Activated T-helper 17 cell treated with anti-CD3 and anti-CD28 coated beads, Interleukin-2, amount 50 U/mL, for 72 hours (primary cell): ENCODE results near the gene LNPEP. TPM values are rescaled to one million over a fixed set of nuclear protein-coding genes. Genes with fewer than 3 reads are reported as not detected.

Experiments
- ATAC-seq: fragments of 150-1000 bp; cut with Tn5 transposase; replicated peaks from 2 replicates; pipeline ENCODE4 v1.10.0; 2021; ENCODE audit warnings: mild to moderate bottlenecking, moderate library complexity
- H3K27ac Mint-ChIP-seq: one replicate; pipeline ENCODE4 v1.8.0; 2022; ENCODE audit warnings: mixed read lengths
- H3K27me3 Mint-ChIP-seq: one replicate; pipeline ENCODE4 v1.8.0; 2022; ENCODE audit warnings: mixed read lengths
- H3K36me3 Mint-ChIP-seq: one replicate; pipeline ENCODE4 v1.8.0; 2022; ENCODE audit warnings: low read depth, mild to moderate bottlenecking, mixed read lengths
- H3K4me1 Mint-ChIP-seq: one replicate; pipeline ENCODE4 v1.8.0; 2022; ENCODE audit warnings: mixed read lengths
- H3K4me3 Mint-ChIP-seq: one replicate; pipeline ENCODE4 v1.8.0; 2022; ENCODE audit warnings: mild to moderate bottlenecking, mixed read lengths
- H3K9me3 Mint-ChIP-seq: one replicate; pipeline ENCODE4 v1.8.0; 2022; ENCODE audit warnings: mixed read lengths
- total RNA-seq, 2 donors: library from RNA; stranded (reverse); gene quantifications; one replicate each; pipeline ENCODE4 v1.2.3, GENCODE V29; 2022

LNPEP gene
- total RNA-seq, 2 donors from 2014 or later = 45.0 to 52.7 TPM

GRCh38 chr5:96958977-96959376 is 23.1 kb downstream of the LNPEP start:
- Mint-ChIP-seq H3K9me3 (no peaks in the 10 kb centered on the region), H3K36me3 (no peaks in the 10 kb centered on the region), H3K27me3 (no peaks in the 10 kb centered on the region), H3K4me1 (peaks cover 59% of the 10 kb centered on the region), H3K4me3 (peak overlapping the region; percentile 76), H3K27ac (peak overlapping the region; percentile 55)
- no peak for ATAC-seq

- Mint-ChIP-seq H3K27ac (peak overlapping the region; percentile 12), H3K36me3 (no peaks in the 10 kb centered on the region), H3K9me3 (no peaks in the 10 kb centered on the region), H3K4me3 (peak overlapping the region; percentile 78), H3K27me3 (no peaks in the 10 kb centered on the region), H3K4me1 (peaks cover 61% of the 10 kb centered on the region)
- ATAC-seq = peak; percentile 54
Observed at GRCh38 chr5:96961053-96961452, 25.2 kb downstream of the LNPEP start.

GRCh38 chr5:96962540-96962991 is 26.7 kb downstream of the LNPEP start:
- Mint-ChIP-seq H3K4me1 (peaks cover 54% of the 10 kb centered on the region), H3K36me3 (peaks cover 8% of the 10 kb centered on the region), H3K27me3 (no peaks in the 10 kb centered on the region), H3K4me3 (peak overlapping the region; percentile 78), H3K9me3 (no peaks in the 10 kb centered on the region), H3K27ac (peak overlapping the region; percentile 81)
- ATAC-seq = no peak

GRCh38 chr5:96963267-96963666 is 27.4 kb downstream of the LNPEP start:
- H3K27ac Mint-ChIP-seq = peak overlapping the region; percentile 81
- no peaks in the 10 kb centered on the region for H3K9me3 Mint-ChIP-seq

GRCh38 chr5:96966801-96967200 is 30.9 kb downstream of the LNPEP start:
- Mint-ChIP-seq H3K36me3 (peaks cover 8% of the 10 kb centered on the region), H3K27ac (no peak overlapping the region), H3K4me1 (peaks cover 63% of the 10 kb centered on the region), H3K27me3 (no peaks in the 10 kb centered on the region), H3K9me3 (no peaks in the 10 kb centered on the region), H3K4me3 (no peak overlapping the region)
- ATAC-seq = no peak

More at GRCh38 chr5:96963267-96963666, 27.4 kb downstream of the LNPEP start:
- Mint-ChIP-seq H3K27me3 (no peaks in the 10 kb centered on the region), H3K36me3 (peaks cover 8% of the 10 kb centered on the region), H3K4me1 (peaks cover 54% of the 10 kb centered on the region), H3K4me3 (peak overlapping the region; percentile 78)
- peak; percentile 81 for ATAC-seq

GRCh38 chr5:96967400-96967799 is 31.5 kb downstream of the LNPEP start:
- H3K4me1 Mint-ChIP-seq = peaks cover 65% of the 10 kb centered on the region
- no peak overlapping the region for H3K4me3 Mint-ChIP-seq
- peak; percentile 72 for ATAC-seq
- H3K36me3 Mint-ChIP-seq = peaks cover 8% of the 10 kb centered on the region
- H3K27ac Mint-ChIP-seq = no peak overlapping the region
- H3K27me3 Mint-ChIP-seq = no peaks in the 10 kb centered on the region
- no peaks in the 10 kb centered on the region for H3K9me3 Mint-ChIP-seq

GRCh38 chr5:96968074-96968473 is 32.2 kb downstream of the LNPEP start:
- peak; percentile 48 for ATAC-seq
- Mint-ChIP-seq H3K9me3 (no peaks in the 10 kb centered on the region), H3K27me3 (no peaks in the 10 kb centered on the region), H3K27ac (no peak overlapping the region), H3K4me3 (peak overlapping the region; percentile 36), H3K36me3 (peaks cover 8% of the 10 kb centered on the region), H3K4me1 (peaks cover 66% of the 10 kb centered on the region)

DNA sequence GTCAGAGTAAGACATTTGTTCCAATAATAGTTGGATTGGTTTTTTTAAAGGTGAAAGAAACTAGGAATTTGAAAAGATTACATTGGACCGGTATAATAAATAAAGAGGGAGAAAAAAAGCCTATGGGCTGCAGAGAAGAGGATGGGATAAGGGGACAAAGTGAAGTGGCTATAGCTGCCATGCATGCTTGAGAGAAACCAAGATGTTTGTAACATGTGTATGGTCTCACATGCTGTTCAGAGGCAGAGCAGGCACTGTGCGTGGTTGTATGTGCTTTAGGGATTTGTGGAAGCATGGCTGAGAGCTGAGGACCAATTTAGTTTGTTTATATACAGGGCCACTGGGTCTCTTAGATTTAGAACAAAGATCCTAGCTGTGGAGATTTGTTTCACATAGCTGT is 32.7 kb downstream of the LNPEP start:
- H3K4me3 Mint-ChIP-seq = peak overlapping the region; percentile 36
- no peak overlapping the region for H3K27ac Mint-ChIP-seq
- H3K27me3 Mint-ChIP-seq = no peaks in the 10 kb centered on the region
- ATAC-seq = no peak
- H3K36me3 Mint-ChIP-seq = peaks cover 8% of the 10 kb centered on the region
- no peaks in the 10 kb centered on the region for H3K9me3 Mint-ChIP-seq
- H3K4me1 Mint-ChIP-seq = peaks cover 63% of the 10 kb centered on the region

DNA sequence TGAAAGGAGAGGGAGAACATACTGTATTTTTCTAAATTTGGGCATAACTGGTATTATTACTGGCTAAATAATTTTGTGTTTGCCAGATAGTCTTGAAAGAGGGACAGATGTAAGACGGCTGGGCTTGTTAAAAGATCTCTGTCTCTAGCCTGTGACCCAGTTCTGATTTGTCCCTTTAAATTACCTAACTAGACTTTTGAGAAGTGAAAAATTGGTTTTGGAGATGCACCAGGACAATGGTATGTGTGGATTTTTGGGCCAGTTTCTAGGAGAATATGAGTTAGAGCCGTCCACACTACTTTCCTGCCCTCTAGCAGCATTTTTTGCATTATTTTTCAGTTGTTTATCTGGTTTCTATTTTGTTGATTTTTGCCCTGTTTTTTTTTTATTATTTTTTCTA is 33.5 kb downstream of the LNPEP start:
- H3K9me3 Mint-ChIP-seq = no peaks in the 10 kb centered on the region
- H3K4me3 Mint-ChIP-seq = no peak overlapping the region
- no peaks in the 10 kb centered on the region for H3K27me3 Mint-ChIP-seq
- peaks cover 8% of the 10 kb centered on the region for H3K36me3 Mint-ChIP-seq
- no peak for ATAC-seq
- H3K27ac Mint-ChIP-seq = no peak overlapping the region
- H3K4me1 Mint-ChIP-seq = peaks cover 65% of the 10 kb centered on the region

DNA sequence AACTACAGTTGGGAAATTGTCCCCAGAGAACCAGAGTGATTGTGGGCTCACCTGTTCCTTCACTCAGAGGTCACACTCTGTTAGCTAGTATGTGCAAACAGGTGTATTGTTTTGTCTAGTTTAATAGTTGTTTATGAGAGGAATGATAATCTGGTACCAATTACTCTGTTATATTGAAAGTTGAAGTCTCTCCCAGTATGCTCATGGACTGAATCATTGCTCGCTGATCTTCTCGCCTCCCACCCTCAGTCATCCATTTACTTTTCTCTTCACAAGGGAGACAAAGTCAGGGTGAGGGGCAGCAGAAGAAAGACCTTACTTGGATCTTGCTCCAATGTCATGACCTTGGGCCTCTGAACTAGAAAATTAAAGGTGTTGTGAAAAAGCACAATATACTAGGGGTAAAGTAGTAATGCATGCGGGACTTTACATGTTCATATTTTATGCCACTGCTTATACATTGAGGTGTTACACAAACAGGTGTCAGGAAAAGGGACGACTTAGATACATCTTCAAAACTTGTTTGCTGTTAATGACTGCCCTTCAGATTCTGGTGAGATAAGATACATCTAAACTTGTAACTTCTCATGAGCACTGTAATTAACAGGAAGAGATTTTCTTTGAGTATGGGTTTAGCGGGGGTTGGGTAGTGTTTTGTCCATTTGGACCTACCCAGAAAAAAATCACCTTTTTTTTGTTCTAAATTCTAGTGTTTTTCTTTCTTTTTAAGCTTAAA is 36.9 kb downstream of the LNPEP start:
- peak overlapping the region; percentile 65 for H3K4me3 Mint-ChIP-seq
- peak overlapping the region; percentile 60 for H3K27ac Mint-ChIP-seq
- no peaks in the 10 kb centered on the region for H3K36me3 Mint-ChIP-seq
- no peaks in the 10 kb centered on the region for H3K9me3 Mint-ChIP-seq
- no peaks in the 10 kb centered on the region for H3K27me3 Mint-ChIP-seq
- peak; percentile 53 for ATAC-seq
- H3K4me1 Mint-ChIP-seq = peaks cover 65% of the 10 kb centered on the region

DNA sequence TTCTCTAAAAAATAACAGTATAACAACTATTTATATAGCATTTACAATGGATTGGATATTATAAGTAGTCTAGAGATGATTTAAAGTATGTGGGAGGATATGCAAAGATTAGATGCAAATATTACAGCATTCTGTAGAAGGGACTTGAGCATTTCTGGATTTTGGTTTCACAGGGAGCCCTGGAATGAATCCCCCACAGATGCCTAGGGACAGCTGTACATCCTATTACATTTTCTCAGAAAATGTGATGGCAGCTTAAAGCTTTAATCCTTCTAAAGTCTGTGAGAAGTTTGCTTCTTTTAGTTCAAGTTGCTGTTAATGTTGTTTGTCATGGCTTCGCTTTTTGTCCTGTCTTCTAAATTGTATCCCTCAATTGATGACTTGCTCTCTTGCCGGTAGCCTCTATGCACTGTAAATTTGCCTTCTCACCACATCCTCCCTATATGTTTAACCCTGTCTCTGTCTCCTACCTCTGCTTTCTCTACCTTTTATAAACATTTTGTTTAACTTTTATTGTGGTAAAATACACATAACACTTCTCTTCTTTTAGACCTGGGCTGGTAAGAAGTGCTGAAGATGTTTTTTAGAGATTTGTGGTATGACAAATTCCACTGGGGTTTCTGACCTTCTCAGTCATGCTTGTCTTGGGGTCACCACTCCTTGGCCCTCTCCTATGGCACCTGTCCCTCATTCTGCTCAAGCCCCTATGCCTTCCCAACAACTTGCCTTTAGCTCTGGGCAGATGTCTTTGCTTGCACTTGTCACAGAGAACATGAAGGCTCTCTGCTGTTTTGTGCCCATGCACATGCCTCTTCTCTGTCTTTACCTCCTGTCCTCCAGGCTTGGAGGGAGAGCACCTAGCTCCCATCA is 37.9 kb downstream of the LNPEP start:
- peak overlapping the region; percentile 51 for H3K4me3 Mint-ChIP-seq
- H3K36me3 Mint-ChIP-seq = peaks cover 5% of the 10 kb centered on the region
- no peaks in the 10 kb centered on the region for H3K9me3 Mint-ChIP-seq
- peaks cover 55% of the 10 kb centered on the region for H3K4me1 Mint-ChIP-seq
- peak; percentile 69 for ATAC-seq
- peak overlapping the region; percentile 21 for H3K27ac Mint-ChIP-seq
- no peaks in the 10 kb centered on the region for H3K27me3 Mint-ChIP-seq

DNA sequence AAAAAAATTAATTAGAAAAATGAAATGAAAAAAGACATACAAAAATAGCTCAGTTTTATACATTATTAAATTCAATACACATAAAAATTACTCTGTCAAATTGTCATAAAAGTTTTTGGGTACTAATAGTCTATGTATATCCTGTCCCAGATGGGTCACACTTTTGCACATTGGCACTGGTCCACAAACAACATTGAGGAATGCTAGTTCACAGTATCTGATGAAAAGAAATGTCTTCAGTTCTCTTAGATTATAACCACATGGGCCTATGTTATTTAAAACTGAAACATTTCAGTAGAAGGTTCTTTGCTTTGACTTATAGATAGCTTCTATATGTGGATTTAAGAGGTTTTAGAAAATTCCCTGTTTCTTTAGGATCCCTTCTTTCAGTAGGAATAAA is 39.8 kb downstream of the LNPEP start:
- Mint-ChIP-seq H3K4me1 (peaks cover 52% of the 10 kb centered on the region), H3K9me3 (no peaks in the 10 kb centered on the region), H3K4me3 (no peak overlapping the region), H3K27ac (no peak overlapping the region), H3K27me3 (no peaks in the 10 kb centered on the region), H3K36me3 (peaks cover 24% of the 10 kb centered on the region)
- ATAC-seq = no peak

DNA sequence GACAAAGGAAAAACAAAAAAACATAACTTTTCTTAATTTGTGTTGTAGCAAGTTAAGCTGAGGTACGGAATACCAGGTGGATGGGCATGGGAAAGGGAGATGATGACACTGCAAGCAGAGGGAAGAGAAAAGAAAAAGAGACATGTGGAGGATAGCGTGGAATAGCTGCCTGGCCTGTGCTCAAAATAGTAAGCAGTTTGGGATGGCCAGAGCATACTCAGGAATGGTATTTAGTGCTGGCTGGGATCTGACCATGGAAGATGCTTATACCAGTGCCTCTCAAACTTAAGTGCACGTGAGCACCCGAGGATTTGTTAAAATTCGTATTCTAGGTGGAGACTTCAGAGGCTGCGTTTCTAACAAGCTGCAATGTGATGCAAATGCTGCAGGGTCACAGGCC is 41.3 kb downstream of the LNPEP start:
- no peak for ATAC-seq
- no peak overlapping the region for H3K4me3 Mint-ChIP-seq
- H3K27me3 Mint-ChIP-seq = no peaks in the 10 kb centered on the region
- peaks cover 43% of the 10 kb centered on the region for H3K4me1 Mint-ChIP-seq
- no peaks in the 10 kb centered on the region for H3K9me3 Mint-ChIP-seq
- H3K27ac Mint-ChIP-seq = no peak overlapping the region
- H3K36me3 Mint-ChIP-seq = peaks cover 39% of the 10 kb centered on the region

DNA sequence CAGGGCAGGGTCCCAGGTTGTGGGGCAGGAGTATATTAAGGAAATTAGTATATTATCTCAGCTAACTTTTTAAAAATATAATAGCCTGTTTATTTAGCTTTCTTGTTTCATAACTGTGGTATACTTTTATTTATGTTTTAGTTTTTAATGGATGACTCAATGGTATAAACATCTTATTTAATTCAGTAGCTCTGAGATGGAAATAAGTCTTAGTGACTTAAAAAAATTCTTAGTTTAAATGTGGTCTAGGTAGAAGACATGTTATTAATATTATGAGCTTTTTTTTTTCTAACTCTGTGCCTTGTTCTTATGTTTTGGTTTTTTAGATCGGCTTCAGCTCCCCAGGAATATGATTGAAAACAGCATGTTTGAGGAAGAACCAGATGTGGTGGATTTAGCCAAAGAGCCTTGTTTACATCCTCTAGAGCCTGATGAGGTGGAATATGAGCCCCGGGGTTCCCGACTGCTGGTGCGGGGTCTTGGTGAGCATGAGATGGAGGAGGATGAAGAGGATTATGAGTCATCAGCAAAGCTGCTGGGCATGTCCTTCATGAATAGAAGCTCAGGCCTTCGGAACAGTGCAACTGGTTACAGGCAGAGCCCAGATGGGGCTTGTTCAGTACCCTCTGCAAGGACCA is 43.1 kb downstream of the LNPEP start:
- peaks cover 30% of the 10 kb centered on the region for H3K4me1 Mint-ChIP-seq

More for the DNA sequence above, 43.1 kb downstream of the LNPEP start:
- no peak for ATAC-seq
- Mint-ChIP-seq H3K27me3 (no peaks in the 10 kb centered on the region), H3K9me3 (no peaks in the 10 kb centered on the region), H3K27ac (peak overlapping the region; percentile 55), H3K4me3 (no peak overlapping the region), H3K36me3 (peaks cover 53% of the 10 kb centered on the region)
